Measurements from ENCODE around the gene SORBS1.

Gene SORBS1

DNA sequence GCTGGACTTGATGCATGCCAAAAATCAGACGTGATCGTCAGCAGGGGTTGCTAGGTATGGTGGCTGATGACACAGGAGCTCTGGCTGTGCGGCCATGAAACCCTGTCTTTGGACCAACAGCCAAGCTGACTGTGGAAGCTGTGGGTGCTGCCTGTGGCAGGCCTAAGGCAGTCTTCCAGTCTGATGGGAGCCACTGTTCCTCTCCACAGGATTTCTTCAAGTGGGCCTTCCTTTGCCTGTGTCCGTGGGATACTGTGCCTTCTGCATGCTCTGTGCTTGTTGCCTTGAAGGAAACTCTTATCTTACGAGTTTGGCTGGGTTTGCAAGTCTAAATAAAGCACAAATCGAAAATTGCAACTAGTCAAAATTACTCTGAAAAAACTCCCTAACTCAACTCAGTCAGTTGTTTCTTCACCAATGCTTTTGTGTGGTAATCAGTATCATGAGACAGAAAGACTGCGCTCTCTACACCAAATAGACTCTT lies 168.4 kb downstream of the SORBS1 start:
- CTCF ChIA-PET, result interaction anchor here (0.6 to 10.2 kb wide), 8 partner anchors 10 to 86 kb away, joined by 3 to 84 read pairs (median 8); no protein-coding TSS in a partner anchor
- POLR2A ChIA-PET, result no interaction called here
- TF ChIP-seq, protein P1, sequence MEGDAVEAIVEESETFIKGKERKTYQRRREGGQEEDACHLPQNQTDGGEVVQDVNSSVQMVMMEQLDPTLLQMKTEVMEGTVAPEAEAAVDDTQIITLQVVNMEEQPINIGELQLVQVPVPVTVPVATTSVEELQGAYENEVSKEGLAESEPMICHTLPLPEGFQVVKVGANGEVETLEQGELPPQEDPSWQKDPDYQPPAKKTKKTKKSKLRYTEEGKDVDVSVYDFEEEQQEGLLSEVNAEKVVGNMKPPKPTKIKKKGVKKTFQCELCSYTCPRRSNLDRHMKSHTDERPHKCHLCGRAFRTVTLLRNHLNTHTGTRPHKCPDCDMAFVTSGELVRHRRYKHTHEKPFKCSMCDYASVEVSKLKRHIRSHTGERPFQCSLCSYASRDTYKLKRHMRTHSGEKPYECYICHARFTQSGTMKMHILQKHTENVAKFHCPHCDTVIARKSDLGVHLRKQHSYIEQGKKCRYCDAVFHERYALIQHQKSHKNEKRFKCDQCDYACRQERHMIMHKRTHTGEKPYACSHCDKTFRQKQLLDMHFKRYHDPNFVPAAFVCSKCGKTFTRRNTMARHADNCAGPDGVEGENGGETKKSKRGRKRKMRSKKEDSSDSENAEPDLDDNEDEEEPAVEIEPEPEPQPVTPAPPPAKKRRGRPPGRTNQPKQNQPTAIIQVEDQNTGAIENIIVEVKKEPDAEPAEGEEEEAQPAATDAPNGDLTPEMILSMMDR (IDR thresholded peaks at IDR 0.05; ENCODE audit: control extremely low read depth, extremely low read depth, low read depth, missing control alignments), result no peak
- DNase-seq (ENCODE audit: extremely low spot score), result no peak

DNA sequence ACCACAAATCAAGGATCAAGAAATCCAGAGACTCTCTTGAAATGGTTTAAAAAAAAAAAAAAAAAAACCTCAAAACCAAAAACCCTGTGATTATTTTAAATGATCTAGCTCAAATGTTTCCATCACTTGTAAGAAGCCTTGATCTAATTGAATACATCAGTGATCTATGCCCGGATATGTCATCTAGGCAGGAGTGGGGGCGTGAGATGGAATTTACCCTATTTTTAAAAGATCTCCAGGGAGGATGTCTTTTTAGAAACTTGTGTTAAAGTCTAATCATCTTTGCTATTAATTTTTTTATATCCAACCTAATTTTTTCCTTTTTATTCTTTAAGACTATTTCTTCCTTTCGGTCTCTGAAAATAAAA lies 169.0 kb downstream of the SORBS1 start:
- TF ChIP-seq, protein P1 (IDR thresholded peaks at IDR 0.05; ENCODE audit: control extremely low read depth, extremely low read depth, low read depth, missing control alignments), result no peak
- no peak for DNase-seq (ENCODE audit: extremely low spot score)
- CTCF ChIA-PET, result interaction anchor here (0.6 to 10.2 kb wide), 7 partner anchors 9 to 85 kb away, joined by 3 to 84 read pairs (median 8); no protein-coding TSS in a partner anchor
- POLR2A ChIA-PET, result interaction anchor here (0.7 kb wide), 1 partner anchor 1773 kb away, joined by 4 read pairs; no protein-coding TSS in a partner anchor

DNA sequence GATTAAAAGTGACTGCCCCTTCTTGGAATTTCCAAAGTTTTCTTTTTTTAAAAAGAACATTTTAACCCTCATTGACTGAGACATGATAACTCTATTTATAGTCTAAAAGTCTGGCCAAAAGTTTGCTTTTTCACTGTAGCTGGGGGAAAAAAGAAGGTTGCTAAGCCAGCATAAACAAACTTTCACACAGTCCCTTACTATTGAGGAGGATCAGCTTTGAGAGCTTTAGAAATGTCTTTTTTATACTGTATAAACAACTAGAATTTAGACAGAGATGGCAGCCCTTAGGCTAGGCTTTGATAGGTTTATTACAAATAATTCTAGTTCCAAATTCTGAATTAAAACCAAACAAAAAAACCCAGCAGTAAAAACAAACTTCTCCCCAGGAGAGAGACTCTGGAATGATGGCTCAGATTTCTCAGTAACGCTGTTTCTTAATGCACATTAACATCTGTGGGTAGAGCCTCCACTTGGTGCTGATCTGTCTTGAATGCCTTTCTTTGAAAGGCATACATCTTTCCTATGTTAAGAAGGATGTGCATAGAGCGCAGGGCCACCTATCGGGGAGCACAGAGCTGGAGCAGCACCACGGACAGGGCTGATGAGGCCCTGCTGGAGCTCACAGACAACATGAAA lies 169.5 kb downstream of the SORBS1 start:
- TF ChIP-seq, protein P1 (IDR thresholded peaks at IDR 0.05; ENCODE audit: control extremely low read depth, extremely low read depth, low read depth, missing control alignments), result no peak
- DNase-seq (ENCODE audit: extremely low spot score), result no peak
- POLR2A ChIA-PET, result interaction anchor here (0.7 kb wide), 1 partner anchor 1774 kb away, joined by 4 read pairs; no protein-coding TSS in a partner anchor
- CTCF ChIA-PET, result interaction anchor here (0.6 to 10.2 kb wide), 8 partner anchors 8 to 85 kb away, joined by 3 to 84 read pairs (median 8); no protein-coding TSS in a partner anchor

DNA sequence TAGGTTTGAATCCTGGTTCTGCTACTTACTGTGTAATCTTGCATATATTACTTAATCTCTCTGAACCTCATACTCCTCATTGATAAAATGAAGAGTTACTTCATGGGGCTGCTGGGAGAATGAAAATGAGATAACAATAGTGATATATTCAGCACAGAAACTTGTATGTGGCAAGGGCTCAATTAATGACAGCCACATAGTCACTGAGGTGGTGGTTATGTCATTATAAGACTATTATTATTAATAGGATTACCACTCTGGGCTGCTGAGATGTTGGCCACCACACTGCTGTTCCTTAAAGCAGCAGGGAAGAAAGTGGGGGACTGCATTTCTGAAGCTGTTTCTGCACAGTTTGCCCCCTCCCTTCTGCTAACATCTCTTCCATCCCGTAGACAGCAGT lies 170.0 kb downstream of the SORBS1 start:
- TF ChIP-seq, protein P1 (IDR thresholded peaks at IDR 0.05; ENCODE audit: control extremely low read depth, extremely low read depth, low read depth, missing control alignments), result no peak
- ChIA-PET POLR2A (no interaction called here), CTCF (interaction anchor here (0.9 to 10.2 kb wide), 5 partner anchors 8 to 29 kb away, joined by 3 to 84 read pairs (median 7); no protein-coding TSS in a partner anchor)
- DNase-seq (ENCODE audit: extremely low spot score), result no peak

DNA sequence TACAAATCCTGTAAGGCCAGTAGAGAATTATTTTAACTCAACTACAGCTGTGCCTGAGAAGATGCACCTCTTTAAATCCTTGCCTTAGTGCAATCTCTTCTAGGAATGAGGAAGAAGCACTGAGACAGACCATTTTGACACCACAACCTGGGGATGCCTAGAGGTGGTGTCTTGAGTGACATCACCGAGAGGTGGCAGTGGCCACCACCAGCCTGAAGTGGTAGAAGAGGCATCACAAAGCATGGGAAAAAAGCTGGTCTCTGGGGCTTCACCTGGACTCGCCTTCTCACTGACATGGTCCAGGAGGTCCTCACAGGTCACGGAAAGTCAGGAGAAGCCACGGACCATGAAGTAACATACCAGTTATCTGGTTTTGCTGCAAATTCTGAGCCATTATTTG lies 171.2 kb downstream of the SORBS1 start:
- TF ChIP-seq, protein P1 (IDR thresholded peaks at IDR 0.05; ENCODE audit: control extremely low read depth, extremely low read depth, low read depth, missing control alignments), result no peak
- CTCF ChIA-PET, result interaction anchor here (0.7 to 7.5 kb wide), 2 partner anchors 14 to 40 kb away, joined by 3 to 87 read pairs; no protein-coding TSS in a partner anchor
- POLR2A ChIA-PET, result no interaction called here
- no peak for DNase-seq (ENCODE audit: extremely low spot score)

DNA sequence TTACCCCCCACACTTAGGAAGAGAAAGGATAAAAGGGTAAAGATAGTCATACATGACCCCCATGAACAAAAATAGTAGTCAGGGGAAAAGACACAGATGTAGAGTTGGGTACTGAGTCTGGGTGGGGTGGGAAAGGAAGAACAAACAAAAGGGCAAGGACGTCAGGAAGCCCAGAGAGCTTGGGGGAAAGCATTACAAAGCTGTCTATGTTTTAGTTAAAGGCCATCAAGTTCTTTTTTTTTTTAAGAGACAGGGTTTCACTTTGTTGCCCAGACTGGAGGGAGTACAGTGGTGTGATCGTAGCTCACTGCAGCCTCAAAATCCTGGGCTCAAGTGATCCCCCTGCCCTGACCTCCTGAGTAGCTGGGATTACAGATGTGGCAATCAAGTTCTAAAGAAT lies 172.0 kb downstream of the SORBS1 start:
- TF ChIP-seq, protein P1 (IDR thresholded peaks at IDR 0.05; ENCODE audit: control extremely low read depth, extremely low read depth, low read depth, missing control alignments), result no peak
- CTCF ChIA-PET, result interaction anchor here (0.9 to 7.5 kb wide), 6 partner anchors 9 to 201 kb away, joined by 3 to 87 read pairs (median 6); no protein-coding TSS in a partner anchor
- DNase-seq (ENCODE audit: extremely low spot score), result no peak
- POLR2A ChIA-PET, result no interaction called here
